ENCODE results near the gene NDST3.

DNA sequence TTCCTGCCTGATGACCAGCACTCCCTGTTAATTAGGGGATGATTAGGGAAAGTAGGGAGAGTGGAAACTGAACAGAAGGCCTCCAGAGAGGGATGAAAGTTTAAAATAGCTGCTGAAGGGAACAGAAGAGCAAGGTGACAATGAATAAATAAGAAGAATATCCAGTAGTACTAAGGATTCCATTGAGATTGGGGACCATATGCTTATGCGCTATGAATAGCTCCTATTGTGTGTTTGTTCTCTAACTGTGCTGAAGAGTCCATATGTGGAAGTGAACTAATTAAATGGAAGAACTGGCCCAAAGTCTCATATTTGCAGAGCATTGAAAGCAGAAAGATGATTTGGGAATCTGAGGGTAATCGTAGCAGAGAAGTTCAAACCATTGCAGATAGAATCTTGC, 181.5 kb downstream of the NDST3 start:
- TF ChIP-seq POLR2AphosphoS5 (IDR thresholded peaks at IDR 0.05; ENCODE audit: borderline replicate concordance, low read depth, low read length), result no peak
- no peak for TF ChIP-seq EZH2 (IDR thresholded peaks at IDR 0.05)
